ENCODE measurements around the gene PSMG3. TPM values are rescaled to one million over a fixed set of nuclear protein-coding genes. Genes with fewer than 3 reads are reported as not detected.

PSMG3 gene
- total and polyA plus RNA-seq, 2 experiments from 2014 or later = 28.3 to 84.8 TPM

DNA sequence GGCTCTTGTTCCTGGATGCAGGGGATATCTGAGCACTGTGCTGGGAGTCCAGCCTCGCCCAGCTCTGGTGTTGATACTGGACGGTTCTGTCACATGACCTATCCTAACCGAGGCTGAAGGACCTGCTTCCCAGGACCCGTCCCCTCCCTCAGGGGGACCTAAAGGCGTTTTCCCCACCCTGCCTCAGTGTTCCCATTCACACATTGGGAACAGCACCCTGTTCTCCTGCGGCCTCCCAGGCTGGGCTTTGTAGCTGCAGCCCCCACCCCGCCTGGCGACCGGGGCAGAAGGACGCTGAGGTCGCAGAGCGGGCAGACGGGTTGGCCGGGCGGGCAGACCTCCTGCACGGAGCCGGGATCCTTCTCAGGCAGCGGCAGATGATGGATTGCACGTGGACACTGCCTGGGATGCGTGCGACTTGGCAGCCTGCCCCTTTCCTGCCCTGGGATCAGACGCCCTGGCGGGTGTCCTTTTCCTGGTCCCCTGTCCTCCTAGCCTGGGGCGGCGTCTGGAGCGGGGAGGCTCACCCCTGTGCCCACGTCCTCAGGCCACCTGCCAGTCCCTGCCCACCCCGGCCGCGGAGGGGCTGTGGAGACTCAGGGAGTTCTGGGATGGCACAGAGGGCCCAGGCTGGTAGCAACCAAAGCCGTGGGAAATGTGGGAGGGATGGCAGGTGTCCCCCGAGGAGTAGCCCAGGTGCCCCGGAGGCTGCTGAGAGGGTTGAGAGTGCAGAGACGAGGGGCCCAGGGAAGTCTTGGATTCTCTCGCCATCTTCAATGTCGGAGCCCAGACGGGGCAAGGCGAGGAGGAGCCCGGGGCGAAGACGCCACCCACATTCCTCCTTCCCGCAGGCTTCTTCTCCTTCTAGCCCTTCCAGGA, 17.2 kb upstream of the PSMG3 start:
- Histone ChIP-seq H2AFZ (no peak overlapping the region), H3K36me3 (ENCODE audit: insufficient read depth) (no peaks in the 10 kb centered on the region), H4K20me1 (replicated peaks; ENCODE audit: insufficient read depth) (no peaks in the 10 kb centered on the region), H3K79me2 (replicated peaks; ENCODE audit: insufficient read depth) (no peaks in the 10 kb centered on the region), H3K4me2 (no peak overlapping the region), H3F3A (replicated peaks; ENCODE audit: low read depth) (no peaks in the 10 kb centered on the region), H3K9me2 (ENCODE audit: insufficient read depth) (no peaks in the 10 kb centered on the region), H3K27ac (ENCODE audit: low read depth) (no peak overlapping the region), H3K27me3 (ENCODE audit: insufficient read depth) (no peaks in the 10 kb centered on the region), H3K4me1 (ENCODE audit: insufficient read depth) (no peaks in the 10 kb centered on the region), H3K4me3 (no peak overlapping the region)
- H3K4me1 Mint-ChIP-seq = peaks cover 3% of the 10 kb centered on the region; the same call in 1 of the 3 replicates
- H3K36me3 Mint-ChIP-seq (ENCODE audit: low read depth) = peaks cover 14% of the 10 kb centered on the region; the same call in 1 of the 3 replicates
- H3K27me3 Mint-ChIP-seq (ENCODE audit: insufficient read depth, low read depth, poor library complexity) = peaks cover 10% of the 10 kb centered on the region
- TF ChIP-seq REST (IDR thresholded peaks at IDR 0.05; ENCODE audit: unreplicated experiment) = no peak
- TF ChIP-seq EZH2 (IDR thresholded peaks at IDR 0.05; ENCODE audit: low read depth, unreplicated experiment) = no peak
- TF ChIP-seq, protein P1, sequence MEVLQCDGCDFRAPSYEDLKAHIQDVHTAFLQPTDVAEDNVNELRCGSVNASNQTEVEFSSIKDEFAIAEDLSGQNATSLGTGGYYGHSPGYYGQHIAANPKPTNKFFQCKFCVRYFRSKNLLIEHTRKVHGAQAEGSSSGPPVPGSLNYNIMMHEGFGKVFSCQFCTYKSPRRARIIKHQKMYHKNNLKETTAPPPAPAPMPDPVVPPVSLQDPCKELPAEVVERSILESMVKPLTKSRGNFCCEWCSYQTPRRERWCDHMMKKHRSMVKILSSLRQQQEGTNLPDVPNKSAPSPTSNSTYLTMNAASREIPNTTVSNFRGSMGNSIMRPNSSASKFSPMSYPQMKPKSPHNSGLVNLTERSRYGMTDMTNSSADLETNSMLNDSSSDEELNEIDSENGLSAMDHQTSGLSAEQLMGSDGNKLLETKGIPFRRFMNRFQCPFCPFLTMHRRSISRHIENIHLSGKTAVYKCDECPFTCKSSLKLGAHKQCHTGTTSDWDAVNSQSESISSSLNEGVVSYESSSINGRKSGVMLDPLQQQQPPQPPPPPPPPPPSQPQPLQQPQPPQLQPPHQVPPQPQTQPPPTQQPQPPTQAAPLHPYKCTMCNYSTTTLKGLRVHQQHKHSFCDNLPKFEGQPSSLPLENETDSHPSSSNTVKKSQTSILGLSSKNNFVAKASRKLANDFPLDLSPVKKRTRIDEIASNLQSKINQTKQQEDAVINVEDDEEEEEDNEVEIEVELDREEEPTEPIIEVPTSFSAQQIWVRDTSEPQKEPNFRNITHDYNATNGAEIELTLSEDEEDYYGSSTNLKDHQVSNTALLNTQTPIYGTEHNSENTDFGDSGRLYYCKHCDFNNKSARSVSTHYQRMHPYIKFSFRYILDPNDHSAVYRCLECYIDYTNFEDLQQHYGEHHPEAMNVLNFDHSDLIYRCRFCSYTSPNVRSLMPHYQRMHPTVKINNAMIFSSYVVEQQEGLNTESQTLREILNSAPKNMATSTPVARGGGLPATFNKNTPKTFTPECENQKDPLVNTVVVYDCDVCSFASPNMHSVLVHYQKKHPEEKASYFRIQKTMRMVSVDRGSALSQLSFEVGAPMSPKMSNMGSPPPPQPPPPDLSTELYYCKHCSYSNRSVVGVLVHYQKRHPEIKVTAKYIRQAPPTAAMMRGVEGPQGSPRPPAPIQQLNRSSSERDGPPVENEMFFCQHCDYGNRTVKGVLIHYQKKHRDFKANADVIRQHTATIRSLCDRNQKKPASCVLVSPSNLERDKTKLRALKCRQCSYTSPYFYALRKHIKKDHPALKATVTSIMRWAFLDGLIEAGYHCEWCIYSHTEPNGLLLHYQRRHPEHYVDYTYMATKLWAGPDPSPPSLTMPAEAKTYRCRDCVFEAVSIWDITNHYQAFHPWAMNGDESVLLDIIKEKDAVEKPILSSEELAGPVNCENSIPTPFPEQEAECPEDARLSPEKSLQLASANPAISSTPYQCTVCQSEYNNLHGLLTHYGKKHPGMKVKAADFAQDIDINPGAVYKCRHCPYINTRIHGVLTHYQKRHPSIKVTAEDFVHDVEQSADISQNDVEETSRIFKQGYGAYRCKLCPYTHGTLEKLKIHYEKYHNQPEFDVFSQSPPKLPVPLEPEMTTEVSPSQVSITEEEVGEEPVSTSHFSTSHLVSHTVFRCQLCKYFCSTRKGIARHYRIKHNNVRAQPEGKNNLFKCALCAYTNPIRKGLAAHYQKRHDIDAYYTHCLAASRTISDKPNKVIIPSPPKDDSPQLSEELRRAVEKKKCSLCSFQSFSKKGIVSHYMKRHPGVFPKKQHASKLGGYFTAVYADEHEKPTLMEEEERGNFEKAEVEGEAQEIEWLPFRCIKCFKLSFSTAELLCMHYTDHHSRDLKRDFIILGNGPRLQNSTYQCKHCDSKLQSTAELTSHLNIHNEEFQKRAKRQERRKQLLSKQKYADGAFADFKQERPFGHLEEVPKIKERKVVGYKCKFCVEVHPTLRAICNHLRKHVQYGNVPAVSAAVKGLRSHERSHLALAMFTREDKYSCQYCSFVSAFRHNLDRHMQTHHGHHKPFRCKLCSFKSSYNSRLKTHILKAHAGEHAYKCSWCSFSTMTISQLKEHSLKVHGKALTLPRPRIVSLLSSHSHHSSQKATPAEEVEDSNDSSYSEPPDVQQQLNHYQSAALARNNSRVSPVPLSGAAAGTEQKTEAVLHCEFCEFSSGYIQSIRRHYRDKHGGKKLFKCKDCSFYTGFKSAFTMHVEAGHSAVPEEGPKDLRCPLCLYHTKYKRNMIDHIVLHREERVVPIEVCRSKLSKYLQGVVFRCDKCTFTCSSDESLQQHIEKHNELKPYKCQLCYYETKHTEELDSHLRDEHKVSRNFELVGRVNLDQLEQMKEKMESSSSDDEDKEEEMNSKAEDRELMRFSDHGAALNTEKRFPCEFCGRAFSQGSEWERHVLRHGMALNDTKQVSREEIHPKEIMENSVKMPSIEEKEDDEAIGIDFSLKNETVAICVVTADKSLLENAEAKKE (CRISPR knock-in tag; IDR thresholded peaks at IDR 0.05) = no peak
- TF ChIP-seq ZNF114 (CRISPR knock-in tag; IDR thresholded peaks at IDR 0.05) = no peak
- no peak for TF ChIP-seq EZH2phosphoT487 (IDR thresholded peaks at IDR 0.05; ENCODE audit: unreplicated experiment)
- TF ChIP-seq CREB1 (CRISPR knock-in tag; IDR thresholded peaks at IDR 0.05; ENCODE audit: low read depth) = no peak
- TF ChIP-seq NANOG (IDR thresholded peaks at IDR 0.05; ENCODE audit: borderline replicate concordance) = no peak
- TF ChIP-seq POLR2AphosphoS5 (IDR thresholded peaks at IDR 0.05; ENCODE audit: low read depth) = no peak
- no peak for TF ChIP-seq JUNB (IDR thresholded peaks at IDR 0.05; ENCODE audit: unreplicated experiment)
- TF ChIP-seq ZNF331 (CRISPR knock-in tag; IDR thresholded peaks at IDR 0.05; ENCODE audit: low read depth) = no peak
- TF ChIP-seq, protein P2, sequence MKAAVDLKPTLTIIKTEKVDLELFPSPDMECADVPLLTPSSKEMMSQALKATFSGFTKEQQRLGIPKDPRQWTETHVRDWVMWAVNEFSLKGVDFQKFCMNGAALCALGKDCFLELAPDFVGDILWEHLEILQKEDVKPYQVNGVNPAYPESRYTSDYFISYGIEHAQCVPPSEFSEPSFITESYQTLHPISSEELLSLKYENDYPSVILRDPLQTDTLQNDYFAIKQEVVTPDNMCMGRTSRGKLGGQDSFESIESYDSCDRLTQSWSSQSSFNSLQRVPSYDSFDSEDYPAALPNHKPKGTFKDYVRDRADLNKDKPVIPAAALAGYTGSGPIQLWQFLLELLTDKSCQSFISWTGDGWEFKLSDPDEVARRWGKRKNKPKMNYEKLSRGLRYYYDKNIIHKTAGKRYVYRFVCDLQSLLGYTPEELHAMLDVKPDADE (IDR thresholded peaks at IDR 0.05) = no peak
- TF ChIP-seq STAT1 (IDR thresholded peaks at IDR 0.05; ENCODE audit: unreplicated experiment) = no peak
- TF ChIP-seq CTCF (conservative IDR thresholded peaks at IDR 0.05; ENCODE audit: low read depth in 2 of 2) = no peak
- DNase-seq (ENCODE audit: low spot score) = no peak
- H3K27ac Mint-ChIP-seq = no peak overlapping the region
- ATAC-seq = no peak
- H3K4me3 Mint-ChIP-seq = no peak overlapping the region
- H3K9me3 Mint-ChIP-seq = peaks cover 15% of the 10 kb centered on the region
